Adrenal gland (tissue), 12 donors: ENCODE measurements around the gene ITPR1. TPM values are rescaled to one million over a fixed set of nuclear protein-coding genes. Genes with fewer than 3 reads are reported as not detected.

ENCODE experiments used
- DNase-seq, 7 donors: peaks; one replicate each; pipeline ENCODE4 v3.0.0-alpha.2; 2019 to 2020
- H3K27ac ChIP-seq, 5 donors: fragments of 200-600 bp; sonication (generic) in 4 of 5; 1 replicate in 3 of 5; 2 replicates in 2 of 5; pipeline versions ENCODE4 v1.5.1 to v1.8.0; 2016 to 2020; ENCODE audit warnings: mild to moderate bottlenecking in 1 of 5
- H3K27me3 ChIP-seq: fragments of 200-600 bp; 2 replicates; pipeline ENCODE4 v1.8.0; 2021
- H3K36me3 ChIP-seq, 2 donors: fragments of 200-600 bp; replicated peaks in 1 of 2; 1 replicate in 1 of 2; 2 replicates in 1 of 2; pipeline versions ENCODE4 v1.5.1 to v1.8.0; 2018 to 2022
- H3K4me1 ChIP-seq, 2 donors: fragments of 200-600 bp; replicated peaks in 1 of 2; 1 replicate in 1 of 2; 2 replicates in 1 of 2; pipeline versions ENCODE4 v1.5.1 to v1.8.0; 2018 to 2021
- H3K4me3 ChIP-seq, 4 donors: fragments of 200-600 bp; sonication (generic) in 3 of 4; one replicate each; pipeline ENCODE4 v1.5.1; 2016 to 2018
- H3K9me3 ChIP-seq, 3 donors: fragments of 200-600 bp; sonication (generic) in 1 of 3; replicated peaks in 1 of 3; 1 replicate in 2 of 3; 2 replicates in 1 of 3; pipeline versions ENCODE4 v1.5.1 to v1.8.0; 2016 to 2021
- POLR2A ChIP-seq, 2 donors: fragments of 450-650 bp; IDR thresholded peaks; one replicate each; pipeline ENCODE4 v1.6.1; 2017; ENCODE audit warnings: antibody characterized with exemption in 2 of 2, mild to moderate bottlenecking in 2 of 2, moderate library complexity in 1 of 2
- WGBS, 4 donors: extraction: QIAGEN DNeasy Blood & Tissue Kit in 2 of 4; methylation state at CpG; one replicate each; pipeline versions ENCODE4 v1.1.5 to v1.1.7; 2013 to 2017; 5-methylcytosine and 5-hydroxymethylcytosine counted together
- intact Hi-C, 2 donors: fragments of 100-400 bp; cut with DNase I; formaldehyde crosslinking; loops; one replicate each; pipeline versions ENCODE4 v1.14.1 to v1.15.0; 2022 to 2023
- polyA plus RNA-seq, 3 donors: library from polyadenylated mRNA; stranded (reverse); fragments of 200-250 nt in 2 of 3; fragments of 350-450 nt in 1 of 3; fragmentation: Illumina TruSeq in 1 of 3; extraction: RNeasy Lipid Tissue Mini Kit (QIAGEN cat#74804) in 1 of 3; gene quantifications; one replicate each; pipeline ENCODE4 v1.2.3, GENCODE V29; 2013 to 2014
- total RNA-seq, 9 donors: library from RNA; depleted of rRNA in 4 of 9; stranded (reverse); fragments of >200 nt in 4 of 9; fragments of 120-200 nt in 1 of 9; fragmentation: NEBNext Ultra II Directional in 1 of 9; extraction: Animal tissue kit (Norgen Biotek cat#: 25700) in 1 of 9; gene quantifications; one replicate each; pipeline versions ENCODE4 v1.1.0 to v1.2.4, GENCODE V29; 2013 to 2023
- TF ChIP-seq, protein P1 (sequence below), 6 experiments: fragments of 450-650 bp in 4 of 6; fragments of 200-600 bp in 2 of 6; sonication (generic) in 1 of 6; IDR thresholded peaks; 1 replicate in 5 of 6; 2 replicates in 1 of 6; pipeline versions ENCODE4 v1.5.1 to v1.8.0; 2016 to 2021; ENCODE audit warnings: antibody characterized with exemption in 6 of 6, mild to moderate bottlenecking in 2 of 6, moderate library complexity in 1 of 6
- donor health status: healthy with polysubstance abuse.
- donor health status: Bipolar disorder and iron deficiency.
- donor health status: DM: yes; HTN: yes; CAD: no.
- donor health status: DM: no; HTN: no; CAD: no.
- donor health status: DM: no; HTN: no; CAD: no.
- donor health status: DM: yes; HTN: yes; CAD: no.

ITPR1 gene
- total and polyA plus RNA-seq, 12 donors = 21.6 to 198 (median 76.6) TPM

GRCh38 chr3:4522947-4523346, 29.8 kb downstream of the ITPR1 start:
- H3K4me1 ChIP-seq = peaks cover 18 to 41% of the 10 kb centered on the region in 2 donors
- H3K4me3 ChIP-seq = no peak overlapping the region
- H3K9me3 ChIP-seq = no peaks in the 10 kb centered on the region
- H3K36me3 ChIP-seq = no peaks in the 10 kb centered on the region
- no peaks in the 10 kb centered on the region for H3K27me3 ChIP-seq
- no peak for DNase-seq
- no peak overlapping the region for H3K27ac ChIP-seq
- 92 to 97% (median 94%) methylated on average over 7 of the region's 7 CpGs for WGBS, 4 donors
- no peak for TF ChIP-seq POLR2A (IDR thresholded peaks at IDR 0.05)
- TF ChIP-seq, protein P1, sequence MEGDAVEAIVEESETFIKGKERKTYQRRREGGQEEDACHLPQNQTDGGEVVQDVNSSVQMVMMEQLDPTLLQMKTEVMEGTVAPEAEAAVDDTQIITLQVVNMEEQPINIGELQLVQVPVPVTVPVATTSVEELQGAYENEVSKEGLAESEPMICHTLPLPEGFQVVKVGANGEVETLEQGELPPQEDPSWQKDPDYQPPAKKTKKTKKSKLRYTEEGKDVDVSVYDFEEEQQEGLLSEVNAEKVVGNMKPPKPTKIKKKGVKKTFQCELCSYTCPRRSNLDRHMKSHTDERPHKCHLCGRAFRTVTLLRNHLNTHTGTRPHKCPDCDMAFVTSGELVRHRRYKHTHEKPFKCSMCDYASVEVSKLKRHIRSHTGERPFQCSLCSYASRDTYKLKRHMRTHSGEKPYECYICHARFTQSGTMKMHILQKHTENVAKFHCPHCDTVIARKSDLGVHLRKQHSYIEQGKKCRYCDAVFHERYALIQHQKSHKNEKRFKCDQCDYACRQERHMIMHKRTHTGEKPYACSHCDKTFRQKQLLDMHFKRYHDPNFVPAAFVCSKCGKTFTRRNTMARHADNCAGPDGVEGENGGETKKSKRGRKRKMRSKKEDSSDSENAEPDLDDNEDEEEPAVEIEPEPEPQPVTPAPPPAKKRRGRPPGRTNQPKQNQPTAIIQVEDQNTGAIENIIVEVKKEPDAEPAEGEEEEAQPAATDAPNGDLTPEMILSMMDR (IDR thresholded peaks at IDR 0.05) = no peak
- intact Hi-C loops = no loop called here

GRCh38 chr3:4523710-4524698, 30.9 kb downstream of the ITPR1 start:
- no peaks in the 10 kb centered on the region for H3K27me3 ChIP-seq
- peaks cover 18 to 35% of the 10 kb centered on the region in 2 donors for H3K4me1 ChIP-seq
- 41 to 49% (median 47%) methylated on average over 12 of the region's 12 CpGs for WGBS, 4 donors
- H3K9me3 ChIP-seq = no peaks in the 10 kb centered on the region
- TF ChIP-seq, protein P1 (IDR thresholded peaks at IDR 0.05) = no peak
- TF ChIP-seq POLR2A (IDR thresholded peaks at IDR 0.05) = no peak
- H3K27ac ChIP-seq = peak overlapping the region in 1 of 5 donors; percentile 35
- H3K4me3 ChIP-seq = no peak overlapping the region
- no peak for DNase-seq
- no peaks in the 10 kb centered on the region for H3K36me3 ChIP-seq
- intact Hi-C loops = no loop called here

GRCh38 chr3:4525560-4526223, 32.5 kb downstream of the ITPR1 start:
- H3K27ac ChIP-seq = no peak overlapping the region
- no peaks in the 10 kb centered on the region for H3K36me3 ChIP-seq
- no peaks in the 10 kb centered on the region for H3K9me3 ChIP-seq
- H3K27me3 ChIP-seq = no peaks in the 10 kb centered on the region
- TF ChIP-seq, protein P1 (IDR thresholded peaks at IDR 0.05) = no peak
- no peak for TF ChIP-seq POLR2A (IDR thresholded peaks at IDR 0.05)
- H3K4me1 ChIP-seq = peaks cover 5 to 18% of the 10 kb centered on the region in 2 donors
- intact Hi-C loops = no loop called here
- H3K4me3 ChIP-seq = no peak overlapping the region
- 77 to 83% (median 81%) methylated on average over 3 of the region's 3 CpGs for WGBS, 4 donors
- DNase-seq = no peak

DNA sequence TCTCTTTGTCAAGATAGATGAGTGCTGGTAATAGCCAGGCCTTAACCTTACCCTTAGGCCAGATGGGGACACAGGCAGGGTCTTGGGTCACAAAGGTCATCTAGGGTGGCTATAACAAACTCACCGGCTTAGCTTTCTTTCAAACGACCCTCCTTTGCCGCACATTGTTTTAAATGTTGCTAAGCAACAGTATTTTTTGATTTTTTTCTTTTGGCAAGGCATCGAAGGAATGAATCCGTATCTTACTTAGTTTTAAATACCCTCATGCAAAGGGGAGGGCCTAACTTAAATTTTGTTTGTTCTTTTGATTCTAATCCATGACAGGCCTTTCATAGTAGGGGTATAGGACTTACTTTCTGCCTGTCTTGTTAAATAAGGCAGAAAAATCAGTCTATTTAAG, 35.2 kb downstream of the ITPR1 start:
- no peak for DNase-seq
- TF ChIP-seq, protein P1 (IDR thresholded peaks at IDR 0.05) = no peak
- no peak for TF ChIP-seq POLR2A (IDR thresholded peaks at IDR 0.05)
- Histone ChIP-seq H3K27ac (no peak overlapping the region), H3K36me3 (no peaks in the 10 kb centered on the region), H3K9me3 (no peaks in the 10 kb centered on the region), H3K4me3 (no peak overlapping the region), H3K27me3 (no peaks in the 10 kb centered on the region), H3K4me1 (peaks cover 5 to 28% of the 10 kb centered on the region in 2 donors)
- 65 to 84% (median 80%) methylated on average over 5 of the region's 5 CpGs for WGBS, 4 donors
- intact Hi-C loops = no loop called here
